HG03565 (cell line): ENCODE data around the gene HPCAL1.

Experiments used
- ATAC-seq: cut with Tn5 transposase; IDR thresholded peaks from one replicate; pipeline ENCODE4 v1.9.1; 2021; ENCODE audit warnings: mild to moderate bottlenecking, moderate library complexity; ENCODE audit not compliant: unreplicated experiment

Gene HPCAL1

GRCh38 chr2:10320575-10320931, 17.8 kb downstream of the HPCAL1 start:
- no peak for ATAC-seq

GRCh38 chr2:10320933-10321332, 18.2 kb downstream of the HPCAL1 start:
- ATAC-seq: no peak

GRCh38 chr2:10321622-10322021, 18.9 kb downstream of the HPCAL1 start:
- ATAC-seq: no peak

- no peak for ATAC-seq
Observed at GRCh38 chr2:10322481-10322880, 19.8 kb downstream of the HPCAL1 start.

DNA sequence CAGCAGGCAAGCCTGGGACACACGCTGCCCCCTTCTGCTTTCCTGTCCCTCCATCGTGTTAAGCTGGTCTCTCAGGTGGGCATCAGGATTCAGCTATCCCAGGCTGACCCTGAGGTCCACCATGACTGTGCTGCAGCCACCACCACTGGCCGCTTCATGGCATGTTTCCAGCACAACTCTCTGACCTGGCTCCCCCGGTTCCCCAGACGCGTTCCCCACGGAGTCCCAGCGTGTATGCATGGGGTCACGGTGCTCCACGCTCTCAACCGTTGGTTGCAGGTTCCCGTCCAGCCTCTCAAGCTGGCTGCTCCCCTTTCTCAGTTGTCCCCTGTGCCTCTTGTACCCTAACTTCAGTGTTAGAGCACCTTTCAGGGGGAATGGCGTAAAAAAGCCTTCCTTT, 20.3 kb downstream of the HPCAL1 start:
- ATAC-seq: no peak

- no peak for ATAC-seq
Observed at GRCh38 chr2:10323535-10323934, 20.8 kb downstream of the HPCAL1 start.

DNA sequence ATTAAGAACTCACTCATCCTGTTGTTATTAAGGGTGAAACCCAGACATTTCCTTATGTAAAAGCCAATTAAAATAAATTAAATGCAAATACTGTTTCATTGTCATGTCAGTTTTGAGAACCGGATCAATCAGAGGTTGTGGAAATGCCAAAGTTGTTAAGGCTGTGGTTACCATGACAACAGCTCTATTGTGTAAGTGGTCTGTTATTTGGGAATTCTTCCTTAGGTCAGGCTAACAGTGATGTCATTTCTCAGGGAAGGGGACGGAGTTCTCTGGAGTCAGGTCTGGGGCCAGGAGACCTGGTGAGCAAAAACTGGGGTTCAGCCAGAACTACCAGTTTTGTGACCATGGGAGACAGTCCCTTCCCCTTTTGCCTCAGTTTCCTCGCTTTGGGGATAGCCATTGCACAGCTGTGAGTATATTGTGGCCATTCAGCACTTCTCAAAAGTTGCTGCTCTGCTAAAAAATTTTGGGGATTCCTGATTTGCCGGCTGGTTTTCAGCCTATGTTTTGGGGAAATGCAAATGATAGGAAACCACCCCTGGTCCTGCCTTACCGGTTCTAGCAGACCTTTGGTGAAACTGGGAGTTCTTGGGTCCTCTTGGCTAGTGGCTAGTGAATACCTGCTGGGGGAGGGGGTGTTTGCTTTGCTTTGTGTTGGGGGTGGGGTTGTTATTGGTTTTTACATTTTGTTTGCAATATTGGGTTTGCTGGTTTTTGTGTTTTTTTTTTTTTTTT, 21.6 kb downstream of the HPCAL1 start:
- ATAC-seq: no peak

GRCh38 chr2:10325278-10326145, 22.8 kb downstream of the HPCAL1 start:
- ATAC-seq: no peak

DNA sequence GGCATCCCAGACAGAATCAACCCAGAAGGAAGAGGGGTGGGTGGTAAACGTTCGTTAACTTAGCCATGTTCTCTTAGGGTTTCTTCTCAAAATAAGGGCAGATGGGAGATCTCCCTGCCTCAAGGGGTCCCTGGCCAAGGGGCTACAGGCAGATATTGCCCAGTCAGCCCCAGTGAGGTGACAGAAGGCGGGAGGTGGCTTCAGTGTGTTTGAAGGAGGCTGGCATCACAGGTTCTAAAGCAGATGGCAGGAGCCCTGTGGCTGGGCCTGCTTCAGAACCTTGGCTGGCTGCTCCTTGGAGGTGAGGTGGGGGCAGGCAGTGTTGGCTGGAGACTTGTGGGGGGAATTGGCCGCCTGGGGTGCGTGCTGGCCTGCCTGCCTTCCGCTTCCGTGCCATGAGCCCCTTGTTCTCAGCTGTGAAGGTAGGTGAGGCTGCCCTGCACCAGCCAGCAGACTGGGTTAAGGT, 23.5 kb downstream of the HPCAL1 start:
- no peak for ATAC-seq

DNA sequence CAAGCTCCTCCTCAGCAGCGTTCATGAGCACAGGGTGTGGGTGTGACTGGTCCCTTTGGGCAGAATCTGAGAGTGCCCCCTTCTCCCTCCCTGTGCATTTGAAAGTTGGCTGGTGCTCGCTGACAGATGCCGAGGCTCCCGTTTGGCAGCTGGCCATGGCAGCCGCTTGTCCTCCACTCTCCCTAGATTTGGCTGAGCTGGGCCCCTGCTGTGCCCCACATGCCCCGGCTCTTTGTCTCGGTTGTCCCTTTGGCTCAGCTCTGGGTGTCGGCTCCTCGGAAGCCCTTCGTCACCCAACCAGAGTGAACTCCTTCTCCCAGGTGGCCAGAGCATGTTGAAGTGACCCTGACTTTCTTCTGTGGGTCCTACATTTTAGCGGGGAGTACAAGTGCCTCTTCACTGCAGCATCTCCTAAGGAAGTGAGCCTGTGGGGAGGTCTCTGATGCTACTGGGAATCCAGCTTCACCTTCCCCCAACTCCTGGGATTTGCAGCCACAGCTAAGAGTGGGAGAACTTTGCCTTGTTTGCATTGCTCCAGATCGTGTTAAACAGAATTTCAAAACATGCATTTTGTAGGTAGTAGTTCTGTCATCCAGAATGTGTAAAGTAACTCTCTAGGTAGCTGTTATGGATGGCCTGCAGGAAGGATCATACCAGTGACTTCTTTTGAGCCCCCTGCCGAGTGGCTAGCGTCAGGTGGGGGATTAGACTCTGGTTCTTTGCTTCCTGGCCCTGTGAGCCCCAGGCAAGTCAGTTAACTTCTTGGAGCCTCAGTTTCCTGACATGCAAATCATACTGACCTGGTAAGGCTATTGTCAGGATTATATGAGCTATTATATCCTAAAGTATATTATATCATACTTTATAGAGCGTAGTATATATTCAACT, 24.2 kb downstream of the HPCAL1 start:
- no peak for ATAC-seq

- ATAC-seq: no peak
Observed at GRCh38 chr2:10327896-10328669, 25.4 kb downstream of the HPCAL1 start.

- ATAC-seq: no peak
Observed at GRCh38 chr2:10328670-10329579, 26.2 kb downstream of the HPCAL1 start.

DNA sequence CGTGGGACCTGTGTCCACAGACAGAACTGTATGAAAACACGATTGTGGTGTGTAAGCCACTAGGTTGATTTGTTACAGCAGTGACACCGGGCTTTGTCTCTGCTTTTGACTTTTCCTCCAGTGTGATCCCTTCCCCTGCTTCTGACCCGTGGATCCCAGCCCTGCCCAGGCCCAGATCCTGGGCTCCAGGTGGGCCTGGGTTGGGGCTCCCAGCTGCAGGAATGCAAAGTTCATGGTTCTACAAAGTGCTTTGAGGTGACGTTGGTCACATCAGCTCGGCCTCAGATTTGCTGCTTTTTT, 26.8 kb downstream of the HPCAL1 start:
- no peak for ATAC-seq

- no peak for ATAC-seq
Observed at GRCh38 chr2:10329880-10330699, 27.4 kb downstream of the HPCAL1 start.

- ATAC-seq: no peak
Observed at GRCh38 chr2:10330700-10331026, 28.0 kb downstream of the HPCAL1 start.

DNA sequence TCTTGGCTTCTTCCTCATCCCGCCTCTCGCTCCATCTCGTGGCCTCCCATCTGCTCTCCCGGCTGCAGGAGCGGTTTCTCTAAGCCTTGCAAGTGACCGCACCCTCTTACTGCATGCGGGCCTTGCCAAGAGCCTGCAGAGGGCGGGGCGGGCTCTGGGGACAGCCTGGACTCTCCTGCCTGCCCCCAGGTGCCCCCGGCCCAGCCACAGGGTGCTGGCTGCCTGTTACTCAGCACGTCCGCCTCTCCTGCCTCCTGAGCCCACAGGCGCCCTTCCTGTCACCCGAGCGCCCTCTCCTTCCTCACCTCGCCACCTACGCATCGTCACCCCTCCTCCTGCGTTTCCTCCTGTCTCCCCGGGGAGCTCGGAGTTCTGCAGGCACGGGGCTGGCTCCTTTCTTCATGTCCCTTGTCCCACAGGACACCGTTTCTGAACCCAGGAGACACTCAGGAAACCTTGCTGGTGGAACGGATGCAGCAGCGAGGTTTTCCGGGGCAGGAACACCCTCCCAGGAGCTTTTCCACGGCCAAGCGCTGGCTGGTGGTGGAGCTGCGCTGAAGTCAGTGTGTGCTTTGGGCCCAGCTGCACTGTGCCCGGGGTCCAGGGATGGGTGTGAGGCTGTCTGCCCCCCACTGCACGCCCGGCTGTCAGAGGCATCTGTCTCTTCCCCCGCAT, 28.5 kb downstream of the HPCAL1 start:
- peak; percentile 40 for ATAC-seq

- peak; percentile 59 for ATAC-seq
Observed at GRCh38 chr2:10331702-10332401, 29.1 kb downstream of the HPCAL1 start.
